ENCODE measurements around the gene CHRND.

CHRND gene

GRCh38 chr2:232525791-232526371 is at the start of gene CHRND:
Gene CHRND, plus strand, starts transcription at chr2:232526160. Its CDS starts 56 bp downstream, at chr2:232526216.
- in situ Hi-C loops (cut with MboI; ENCODE audit: low sequenced_read_pairs) = no loop called here

- in situ Hi-C loops (cut with MboI; ENCODE audit: low sequenced_read_pairs) = no loop called here
Observed at GRCh38 chr2:232476791-232477190, 49.2 kb upstream of the CHRND start.

- in situ Hi-C loops (cut with MboI; ENCODE audit: low sequenced_read_pairs) = no loop called here
Observed at GRCh38 chr2:232477751-232478510, 48.0 kb upstream of the CHRND start.

GRCh38 chr2:232478571-232479340 is 47.2 kb upstream of the CHRND start:
- in situ Hi-C loops (cut with MboI; ENCODE audit: low sequenced_read_pairs) = no loop called here

GRCh38 chr2:232479341-232480200 is 46.4 kb upstream of the CHRND start:
- in situ Hi-C loops (cut with MboI; ENCODE audit: low sequenced_read_pairs) = no loop called here

GRCh38 chr2:232480201-232481190 is 45.5 kb upstream of the CHRND start:
- in situ Hi-C loops (cut with MboI; ENCODE audit: low sequenced_read_pairs) = no loop called here

GRCh38 chr2:232481322-232482140 is 44.4 kb upstream of the CHRND start:
- in situ Hi-C loops (cut with MboI; ENCODE audit: low sequenced_read_pairs) = no loop called here

- in situ Hi-C loops (cut with MboI; ENCODE audit: low sequenced_read_pairs) = no loop called here
Observed at GRCh38 chr2:232482301-232483238, 43.4 kb upstream of the CHRND start.

GRCh38 chr2:232483311-232483922 is 42.5 kb upstream of the CHRND start:
- in situ Hi-C loops (cut with MboI; ENCODE audit: low sequenced_read_pairs) = no loop called here

GRCh38 chr2:232483923-232484627 is 41.9 kb upstream of the CHRND start:
- in situ Hi-C loops (cut with MboI; ENCODE audit: low sequenced_read_pairs) = no loop called here

GRCh38 chr2:232484628-232485347 is 41.2 kb upstream of the CHRND start:
- in situ Hi-C loops (cut with MboI; ENCODE audit: low sequenced_read_pairs) = no loop called here

GRCh38 chr2:232485348-232485756 is 40.6 kb upstream of the CHRND start:
- in situ Hi-C loops (cut with MboI; ENCODE audit: low sequenced_read_pairs) = no loop called here

- in situ Hi-C loops (cut with MboI; ENCODE audit: low sequenced_read_pairs) = no loop called here
Observed at GRCh38 chr2:232485757-232486557, 40.0 kb upstream of the CHRND start.

- in situ Hi-C loops (cut with MboI; ENCODE audit: low sequenced_read_pairs) = no loop called here
Observed at GRCh38 chr2:232486558-232487384, 39.2 kb upstream of the CHRND start.
